ENCODE results near the gene RPL34. TPM values are rescaled to one million over a fixed set of nuclear protein-coding genes. Genes with fewer than 3 reads are reported as not detected.

RPL34 gene
- polyA plus RNA-seq, 1 donor = 1,744 TPM

- DNase-seq = no peak
Observed at GRCh38 chr4:108620933-108621905, 843 bp downstream of the RPL34 start.

- no peak for DNase-seq
Observed at GRCh38 chr4:108622022-108622421, 1.6 kb downstream of the RPL34 start.

GRCh38 chr4:108622828-108623227, 2.5 kb downstream of the RPL34 start:
- DNase-seq = no peak

- no peak for DNase-seq
Observed at GRCh38 chr4:108624263-108625056, 4.1 kb downstream of the RPL34 start.

- no peak for DNase-seq
Observed at GRCh38 chr4:108626056-108626455, 5.7 kb downstream of the RPL34 start.

- DNase-seq = no peak
Observed at GRCh38 chr4:108628411-108628810, 8.0 kb downstream of the RPL34 start.

- no peak for DNase-seq
Observed at GRCh38 chr4:108635070-108635655, 14.8 kb downstream of the RPL34 start.

GRCh38 chr4:108636246-108636645, 15.9 kb downstream of the RPL34 start:
- no peak for DNase-seq

- no peak for DNase-seq
Observed at GRCh38 chr4:108637856-108638255, 17.5 kb downstream of the RPL34 start.

GRCh38 chr4:108644237-108644636, 23.9 kb downstream of the RPL34 start:
- DNase-seq = no peak

- no peak for DNase-seq
Observed at GRCh38 chr4:108646706-108647105, 26.3 kb downstream of the RPL34 start.

- DNase-seq = no peak
Observed at GRCh38 chr4:108649863-108650211, 29.5 kb downstream of the RPL34 start.

GRCh38 chr4:108650212-108651013, 30.0 kb downstream of the RPL34 start, which contains the start of gene OSTC:
TSS of gene OSTC (plus strand) at chr4:108650599. CDS start at chr4:108650656, 57 bp downstream.
- DNase-seq = peak; percentile 98

GRCh38 chr4:108651014-108651791, 30.8 kb downstream of the RPL34 start:
- DNase-seq = peak; percentile 24

- peak; percentile 53 for DNase-seq
Observed at GRCh38 chr4:108662629-108663028, 42.3 kb downstream of the RPL34 start.

GRCh38 chr4:108674356-108674977, 54.1 kb downstream of the RPL34 start:
- DNase-seq = no peak
